Activated B cell treated with CpG ODN at 0.5 μM for 24 hours (primary cell): ENCODE results near the gene SP5. TPM values are rescaled to one million over a fixed set of nuclear protein-coding genes. Genes with fewer than 3 reads are reported as not detected.
"Not testable (repeated sequence)": the region's sequence is repeated elsewhere in the genome, so short reads cannot be mapped to it uniquely, and the experiment has no call there.

Experiments used
- ATAC-seq: fragments of 200-7000 bp; cut with Tn5 transposase; one replicate; pipeline ENCODE4 v1.10.0; 2021; ENCODE audit warnings: low read depth, mild to moderate bottlenecking, moderate library complexity
- CTCF ChIA-PET: fragments of 350-600 bp; sonication (Branson Sonifier 250); formaldehyde crosslinking; loops from one replicate; lab custom pipeline; 2021; ENCODE audit warnings: antibody characterized with exemption; lab: Charles Lee
- POLR2A ChIA-PET: fragments of 350-600 bp; sonication (Branson Sonifier 250); formaldehyde crosslinking; loops from one replicate; lab custom pipeline; 2021; ENCODE audit warnings: antibody characterized with exemption; lab: Charles Lee
- DNase-seq: peaks from one replicate; pipeline ENCODE4 v3.0.0; 2022
- H3K27ac Mint-ChIP-seq: one replicate; pipeline ENCODE4 v1.8.0; 2020; ENCODE audit warnings: mixed read lengths
- H3K27me3 Mint-ChIP-seq: one replicate; pipeline ENCODE4 v1.8.0; 2021; ENCODE audit warnings: mixed read lengths
- H3K36me3 Mint-ChIP-seq: one replicate; pipeline ENCODE4 v1.8.0; 2021; ENCODE audit warnings: low read depth, mixed read lengths
- H3K4me1 Mint-ChIP-seq: one replicate; pipeline ENCODE4 v1.8.0; 2021; ENCODE audit warnings: mixed read lengths
- H3K4me3 Mint-ChIP-seq: one replicate; pipeline ENCODE4 v1.8.0; 2020; ENCODE audit warnings: mild to moderate bottlenecking, mixed read lengths
- H3K9me3 Mint-ChIP-seq: one replicate; pipeline ENCODE4 v1.8.0; 2020; ENCODE audit warnings: mixed read lengths
- CTCF ChIP-seq: fragments of 200-600 bp; IDR thresholded peaks from one replicate; pipeline ENCODE4 v1.8.0; 2022; ENCODE audit warnings: antibody characterized with exemption, mild to moderate bottlenecking
- intact Hi-C: fragments of 100-400 bp; cut with micrococcal nuclease; formaldehyde crosslinking; loops from one replicate; pipeline ENCODE4 v1.15.1; 2024
- total RNA-seq: library from RNA; stranded (reverse); gene quantifications from 2 replicates; pipeline ENCODE4 v1.2.3, GENCODE V29; 2022

The SP5 gene
- not detected in 2 replicates for total RNA-seq

DNA sequence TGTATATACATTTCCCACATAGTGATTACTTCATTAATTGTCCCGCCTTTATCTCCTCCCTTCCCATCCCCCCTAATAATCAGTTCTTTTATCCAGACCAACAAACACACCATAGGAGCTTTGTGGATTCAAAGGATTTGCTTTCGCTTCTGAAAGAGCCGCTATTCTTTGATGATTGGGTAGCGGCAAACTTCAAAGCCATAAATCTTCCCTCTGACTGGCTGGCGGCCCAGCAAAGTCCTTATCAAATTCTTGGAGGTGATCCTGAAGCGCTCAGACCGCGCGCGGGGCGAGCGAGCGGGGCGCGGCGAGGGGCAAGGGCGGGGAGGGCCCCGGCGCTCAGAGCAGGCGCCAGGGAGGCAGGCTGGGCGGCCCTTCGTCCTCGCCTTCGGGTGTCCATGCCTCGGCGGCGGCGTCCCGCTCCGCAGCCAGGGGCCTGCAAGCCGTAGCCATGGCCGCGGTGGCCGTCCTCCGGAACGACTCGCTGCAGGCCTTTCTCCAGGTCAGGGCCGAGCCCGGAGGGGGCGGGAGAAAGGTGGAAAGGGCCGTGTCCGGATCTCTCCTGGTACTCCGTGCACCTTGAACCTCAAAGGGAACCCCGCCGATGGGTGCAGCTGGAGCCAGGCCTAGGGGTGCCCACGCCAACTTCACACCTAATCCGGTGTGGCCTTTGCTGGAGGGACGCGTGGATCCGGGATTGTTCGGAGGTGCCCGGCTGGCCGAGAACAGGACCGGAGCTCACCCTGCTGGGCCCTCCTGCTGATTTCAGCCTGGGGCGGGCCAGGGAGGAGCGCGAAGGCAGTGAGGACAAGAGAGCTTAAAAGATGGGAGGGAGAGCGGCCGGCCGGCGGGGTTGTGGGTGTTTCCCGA is at the start of gene SP5:
TSS of gene SP5 (plus strand) at position 276 of the 870 bp plus-strand sequence. CDS start at position 452, 176 bp downstream.
- intact Hi-C loops = loop anchor here (2.0 to 5.0 kb wide), 2 partner anchors 100 to 1367 kb away; no protein-coding TSS in a partner anchor
- DNase-seq (peak; percentile 15), ATAC-seq (no peak)
- Mint-ChIP-seq H3K27me3 (peaks cover 58% of the 10 kb centered on the region), H3K4me3 (peak within 1 kb of the TSS; percentile 71), H3K4me1 (peaks cover 12% of the 10 kb centered on the region), H3K36me3 (no peaks in the 10 kb centered on the region), H3K27ac (no peak within 1 kb of the TSS), H3K9me3 (no peaks in the 10 kb centered on the region)
- ChIA-PET POLR2A (no interaction called here), CTCF (no interaction called here)
- TF ChIP-seq CTCF = no peak

DNA sequence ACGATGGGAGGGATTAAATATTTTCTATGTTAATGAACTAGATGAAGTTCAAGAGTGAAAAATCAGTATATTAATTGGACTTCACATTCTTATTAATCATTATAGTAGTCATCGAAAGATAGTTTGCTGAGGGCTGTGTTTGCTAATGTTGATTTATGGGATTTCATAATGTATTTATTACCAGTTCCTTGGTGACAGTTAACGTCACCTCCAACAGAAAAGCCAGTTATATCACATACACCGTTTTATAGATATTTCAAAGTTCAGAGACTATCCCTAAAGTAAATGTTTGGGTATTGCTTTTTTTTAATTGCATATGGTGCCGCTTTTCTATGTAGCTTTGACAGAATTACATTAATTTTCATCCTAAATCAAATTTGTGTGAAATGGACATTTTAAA is 49.4 kb upstream of the SP5 start:
- Mint-ChIP-seq H3K4me1 (no peaks in the 10 kb centered on the region), H3K4me3 (no peak overlapping the region), H3K9me3 (no peaks in the 10 kb centered on the region), H3K36me3 (no peaks in the 10 kb centered on the region), H3K27ac (no peak overlapping the region), H3K27me3 (no peaks in the 10 kb centered on the region)
- ChIA-PET CTCF (no interaction called here), POLR2A (no interaction called here)
- intact Hi-C loops = no loop called here
- no peak for TF ChIP-seq CTCF
- DNase-seq (no peak), ATAC-seq (no peak)

DNA sequence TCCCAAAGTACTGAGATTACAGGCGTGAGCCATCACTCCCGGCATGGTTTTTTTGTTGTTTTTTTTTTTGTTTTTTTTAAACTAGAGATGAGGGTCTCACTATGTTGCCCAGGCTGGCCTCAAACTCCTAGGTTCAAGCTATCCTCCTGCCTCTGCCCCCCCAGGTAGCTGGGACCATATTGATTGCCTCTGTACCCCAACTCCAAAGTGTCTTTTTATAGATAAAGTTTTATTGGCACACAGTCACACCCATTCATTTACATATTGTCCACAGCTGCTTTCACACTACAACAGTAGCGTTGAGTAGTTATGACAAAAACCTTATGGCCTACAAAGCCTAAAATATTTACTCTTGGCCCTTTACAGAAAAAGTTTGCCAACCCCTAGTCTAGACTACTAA is 45.2 kb upstream of the SP5 start:
- Mint-ChIP-seq H3K36me3 (no peaks in the 10 kb centered on the region), H3K9me3 (no peaks in the 10 kb centered on the region), H3K4me1 (no peaks in the 10 kb centered on the region), H3K27me3 (peaks cover 5% of the 10 kb centered on the region), H3K27ac (no peak overlapping the region), H3K4me3 (no peak overlapping the region)
- TF ChIP-seq CTCF = no peak
- intact Hi-C loops = no loop called here
- DNase-seq = no peak
- no peak for ATAC-seq
- POLR2A ChIA-PET = no interaction called here
- CTCF ChIA-PET = no interaction called here

- ChIA-PET POLR2A (no interaction called here), CTCF (no interaction called here)
- no peaks in the 10 kb centered on the region for H3K9me3 Mint-ChIP-seq
- H3K27ac Mint-ChIP-seq = no peak overlapping the region
- intact Hi-C loops = no loop called here
- H3K4me3 Mint-ChIP-seq = no peak overlapping the region
- H3K27me3 Mint-ChIP-seq = peaks cover 5% of the 10 kb centered on the region
- H3K36me3 Mint-ChIP-seq = no peaks in the 10 kb centered on the region
- ATAC-seq (no peak), DNase-seq (no peak)
- H3K4me1 Mint-ChIP-seq = no peaks in the 10 kb centered on the region
- no peak for TF ChIP-seq CTCF
Observed at GRCh38 chr2:170670651-170671050, 44.5 kb upstream of the SP5 start.

GRCh38 chr2:170671079-170671478 is 44.1 kb upstream of the SP5 start:
- H3K36me3 Mint-ChIP-seq = no peaks in the 10 kb centered on the region
- CTCF ChIA-PET = no interaction called here
- POLR2A ChIA-PET = no interaction called here
- H3K4me1 Mint-ChIP-seq = no peaks in the 10 kb centered on the region
- H3K4me3 Mint-ChIP-seq = no peak overlapping the region
- ATAC-seq (no peak), DNase-seq (no peak)
- no peak for TF ChIP-seq CTCF
- H3K27ac Mint-ChIP-seq = no peak overlapping the region
- intact Hi-C loops = no loop called here
- H3K27me3 Mint-ChIP-seq = peaks cover 5% of the 10 kb centered on the region
- H3K9me3 Mint-ChIP-seq = no peaks in the 10 kb centered on the region

DNA sequence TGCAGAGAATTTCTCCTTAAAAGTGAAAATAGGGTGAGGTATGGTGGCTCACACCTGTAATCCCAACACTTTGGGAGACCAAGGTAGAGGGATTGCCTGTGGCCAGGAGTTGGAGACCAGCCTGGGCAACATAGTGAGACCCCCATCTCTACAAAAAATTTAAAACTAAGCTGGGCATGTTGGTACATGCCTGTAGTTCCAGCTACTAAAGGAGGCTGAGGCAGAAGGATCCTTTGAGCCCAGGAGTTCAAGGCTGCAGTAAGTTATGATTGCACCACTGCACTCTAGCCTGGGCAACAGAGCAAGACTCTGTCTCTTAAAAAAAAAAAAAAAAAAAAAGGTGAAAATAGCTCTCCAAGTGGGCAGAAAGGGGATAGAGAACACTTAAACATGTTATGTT is 40.9 kb upstream of the SP5 start:
- H3K4me1 Mint-ChIP-seq, H3K9me3 Mint-ChIP-seq, H3K27me3 Mint-ChIP-seq, H3K36me3 Mint-ChIP-seq, intact Hi-C loops, DNase-seq, CTCF ChIA-PET, POLR2A ChIA-PET, H3K27ac Mint-ChIP-seq, ATAC-seq, H3K4me3 Mint-ChIP-seq: not testable (repeated sequence)
